HepG2 (cell line): ENCODE measurements around the gene RNASE12. TPM values are rescaled to one million over a fixed set of nuclear protein-coding genes. Genes with fewer than 3 reads are reported as not detected.

Source experiments
- ATRX ChIP-seq: sonication (generic); formaldehyde crosslinking; IDR thresholded peaks from 2 replicates; pipeline ENCODE4 v1.4.0; 2020; ENCODE audit warnings: missing genetic modification reagents, borderline replicate concordance
- FOXJ3 ChIP-seq: sonication (generic); formaldehyde crosslinking; IDR thresholded peaks from 2 replicates; pipeline ENCODE4 v1.4.0; 2020; ENCODE audit warnings: missing genetic modification reagents, mild to moderate bottlenecking, borderline replicate concordance
- IKZF4 ChIP-seq: sonication (generic); formaldehyde crosslinking; IDR thresholded peaks from 2 replicates; pipeline ENCODE4 v1.5.1; 2020; ENCODE audit warnings: borderline replicate concordance, mild to moderate bottlenecking, low read depth, missing genetic modification reagents; ENCODE audit errors: not compliant biosample characterization
- JDP2 ChIP-seq: sonication (generic); formaldehyde crosslinking; IDR thresholded peaks from 2 replicates; pipeline ENCODE4 v1.8.1; 2022; ENCODE audit warnings: missing genetic modification reagents, borderline replicate concordance
- PLRG1 ChIP-seq: fragments of 450-650 bp; conservative IDR thresholded peaks from 2 replicates; pipeline ENCODE4 v1.6.1; 2016
- ZFP36 ChIP-seq: fragments of 150-350 bp; IDR thresholded peaks from 2 replicates; pipeline ENCODE4 v1.6.1; 2018; ENCODE audit warnings: borderline replicate concordance, low read length, low read depth; ENCODE audit not compliant: partially characterized antibody
- ZNF720 ChIP-seq: sonication (generic); formaldehyde crosslinking; IDR thresholded peaks from 2 replicates; pipeline ENCODE4 v1.4.0; 2020; ENCODE audit warnings: missing genetic modification reagents
- polyA plus RNA-seq, 8 experiments: library from polyadenylated mRNA; depleted of rRNA in 3 of 8; stranded (reverse) in 7 of 8; unstranded in 1 of 8; fragments of >200 nt; fragmentation: Illumina TruSeq in 4 of 8; extraction: Trizol in 4 of 8; gene quantifications; 2 replicates each; pipeline versions ENCODE4 v1.2.1 to v1.2.3, GENCODE V29; 2011 to 2016; ENCODE audit warnings: low read depth in 4 of 8, missing spikeins in 1 of 8, mixed read lengths in 1 of 8; ENCODE audit not compliant: insufficient read depth in 1 of 8
- total RNA-seq, 5 experiments: library from RNA; depleted of rRNA; stranded (reverse); fragments of >200 nt; fragmentation: Illumina TruSeq; extraction: Trizol; gene quantifications; 2 replicates each; pipeline ENCODE4 v1.2.3, GENCODE V29; 2016; ENCODE audit warnings: low read depth in 1 of 5
- TF ChIP-seq, protein P1 (sequence below): sonication (generic); formaldehyde crosslinking; IDR thresholded peaks from 2 replicates; pipeline ENCODE4 v1.5.0; 2020; ENCODE audit warnings: missing genetic modification reagents
- TF ChIP-seq, protein P2 (sequence below): sonication (generic); formaldehyde crosslinking; IDR thresholded peaks from 2 replicates; pipeline ENCODE4 v1.9.0; 2022; ENCODE audit warnings: missing genetic modification reagents, mild to moderate bottlenecking, borderline replicate concordance
- TF ChIP-seq, protein P3 (sequence below): sonication (generic); formaldehyde crosslinking; IDR thresholded peaks from 2 replicates; pipeline ENCODE4 v1.4.0; 2020; ENCODE audit warnings: missing genetic modification reagents
- TF ChIP-seq, protein P4 (sequence below): sonication (generic); formaldehyde crosslinking; IDR thresholded peaks from 2 replicates; pipeline ENCODE4 v1.8.0; 2022; ENCODE audit warnings: mild to moderate bottlenecking, missing genetic modification reagents
- TF ChIP-seq, protein P5 (sequence below): sonication (generic); formaldehyde crosslinking; IDR thresholded peaks from 2 replicates; pipeline ENCODE4 v1.4.0; 2020; ENCODE audit warnings: missing genetic modification reagents, borderline replicate concordance
- TF ChIP-seq, protein P6 (sequence below): sonication (generic); formaldehyde crosslinking; IDR thresholded peaks from 2 replicates; pipeline ENCODE4 v1.9.0; 2021; ENCODE audit warnings: missing genetic modification reagents, borderline replicate concordance
- TF ChIP-seq, protein P7 (sequence below): sonication (generic); formaldehyde crosslinking; IDR thresholded peaks from 2 replicates; pipeline ENCODE4 v1.4.0; 2020; ENCODE audit warnings: mild to moderate bottlenecking, missing genetic modification reagents, borderline replicate concordance

The RNASE12 gene
- total and polyA plus RNA-seq, 2 of the 13 experiments (the other 11 are each of a cell fraction or from before 2014, with no cell fraction given), result not detected

DNA sequence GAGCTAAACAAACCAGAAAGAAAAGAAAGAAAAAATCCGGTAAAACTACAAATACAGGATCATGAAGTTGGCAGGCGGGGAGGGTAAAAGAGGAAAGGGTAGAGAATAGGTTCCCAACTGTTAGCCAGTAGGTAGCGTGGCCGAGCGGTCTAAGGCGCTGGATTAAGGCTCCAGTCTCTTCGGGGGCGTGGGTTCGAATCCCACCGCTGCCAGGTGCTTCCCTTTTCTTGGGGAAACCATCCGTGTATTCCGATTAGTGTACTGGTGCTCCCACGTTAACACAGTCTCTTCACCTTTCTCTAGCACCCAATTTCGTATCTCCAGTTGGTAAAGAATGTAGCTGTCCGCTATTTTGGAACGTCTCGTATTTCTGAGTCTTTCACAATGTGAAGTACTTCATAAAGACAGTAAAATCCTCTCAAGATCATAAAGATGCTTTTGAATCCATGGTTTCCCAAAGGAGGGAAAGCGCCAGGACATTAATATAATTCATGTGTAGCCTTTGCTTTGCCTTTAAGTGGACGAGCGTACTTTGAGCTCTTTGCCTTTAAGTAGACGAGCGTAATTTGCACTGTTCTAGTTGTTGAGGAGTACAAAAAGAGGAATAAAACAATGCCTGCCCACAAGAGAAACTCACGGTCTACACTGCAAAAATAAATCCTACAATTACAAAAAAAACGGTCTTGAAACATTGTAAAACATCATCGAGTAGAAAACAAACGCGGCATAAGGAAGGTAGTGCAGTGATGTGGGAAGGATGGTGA lies 19.0 kb upstream of the RNASE12 start (continued):
- peak; percentile 23 for TF ChIP-seq IKZF4 (CRISPR knock-in tag)
- TF ChIP-seq, protein P1, sequence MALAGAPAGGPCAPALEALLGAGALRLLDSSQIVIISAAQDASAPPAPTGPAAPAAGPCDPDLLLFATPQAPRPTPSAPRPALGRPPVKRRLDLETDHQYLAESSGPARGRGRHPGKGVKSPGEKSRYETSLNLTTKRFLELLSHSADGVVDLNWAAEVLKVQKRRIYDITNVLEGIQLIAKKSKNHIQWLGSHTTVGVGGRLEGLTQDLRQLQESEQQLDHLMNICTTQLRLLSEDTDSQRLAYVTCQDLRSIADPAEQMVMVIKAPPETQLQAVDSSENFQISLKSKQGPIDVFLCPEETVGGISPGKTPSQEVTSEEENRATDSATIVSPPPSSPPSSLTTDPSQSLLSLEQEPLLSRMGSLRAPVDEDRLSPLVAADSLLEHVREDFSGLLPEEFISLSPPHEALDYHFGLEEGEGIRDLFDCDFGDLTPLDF (CRISPR knock-in tag), result no peak
- no peak for TF ChIP-seq ZNF720 (CRISPR knock-in tag)
- TF ChIP-seq JDP2 (CRISPR knock-in tag), result no peak
- TF ChIP-seq, protein P2, sequence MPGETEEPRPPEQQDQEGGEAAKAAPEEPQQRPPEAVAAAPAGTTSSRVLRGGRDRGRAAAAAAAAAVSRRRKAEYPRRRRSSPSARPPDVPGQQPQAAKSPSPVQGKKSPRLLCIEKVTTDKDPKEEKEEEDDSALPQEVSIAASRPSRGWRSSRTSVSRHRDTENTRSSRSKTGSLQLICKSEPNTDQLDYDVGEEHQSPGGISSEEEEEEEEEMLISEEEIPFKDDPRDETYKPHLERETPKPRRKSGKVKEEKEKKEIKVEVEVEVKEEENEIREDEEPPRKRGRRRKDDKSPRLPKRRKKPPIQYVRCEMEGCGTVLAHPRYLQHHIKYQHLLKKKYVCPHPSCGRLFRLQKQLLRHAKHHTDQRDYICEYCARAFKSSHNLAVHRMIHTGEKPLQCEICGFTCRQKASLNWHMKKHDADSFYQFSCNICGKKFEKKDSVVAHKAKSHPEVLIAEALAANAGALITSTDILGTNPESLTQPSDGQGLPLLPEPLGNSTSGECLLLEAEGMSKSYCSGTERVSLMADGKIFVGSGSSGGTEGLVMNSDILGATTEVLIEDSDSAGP (CRISPR knock-in tag), result peak; percentile 37; the same call in 1 of the 2 replicates
- TF ChIP-seq, protein P3, sequence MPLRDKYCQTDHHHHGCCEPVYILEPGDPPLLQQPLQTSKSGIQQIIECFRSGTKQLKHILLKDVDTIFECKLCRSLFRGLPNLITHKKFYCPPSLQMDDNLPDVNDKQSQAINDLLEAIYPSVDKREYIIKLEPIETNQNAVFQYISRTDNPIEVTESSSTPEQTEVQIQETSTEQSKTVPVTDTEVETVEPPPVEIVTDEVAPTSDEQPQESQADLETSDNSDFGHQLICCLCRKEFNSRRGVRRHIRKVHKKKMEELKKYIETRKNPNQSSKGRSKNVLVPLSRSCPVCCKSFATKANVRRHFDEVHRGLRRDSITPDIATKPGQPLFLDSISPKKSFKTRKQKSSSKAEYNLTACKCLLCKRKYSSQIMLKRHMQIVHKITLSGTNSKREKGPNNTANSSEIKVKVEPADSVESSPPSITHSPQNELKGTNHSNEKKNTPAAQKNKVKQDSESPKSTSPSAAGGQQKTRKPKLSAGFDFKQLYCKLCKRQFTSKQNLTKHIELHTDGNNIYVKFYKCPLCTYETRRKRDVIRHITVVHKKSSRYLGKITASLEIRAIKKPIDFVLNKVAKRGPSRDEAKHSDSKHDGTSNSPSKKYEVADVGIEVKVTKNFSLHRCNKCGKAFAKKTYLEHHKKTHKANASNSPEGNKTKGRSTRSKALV, result no peak
- TF ChIP-seq, protein P4, sequence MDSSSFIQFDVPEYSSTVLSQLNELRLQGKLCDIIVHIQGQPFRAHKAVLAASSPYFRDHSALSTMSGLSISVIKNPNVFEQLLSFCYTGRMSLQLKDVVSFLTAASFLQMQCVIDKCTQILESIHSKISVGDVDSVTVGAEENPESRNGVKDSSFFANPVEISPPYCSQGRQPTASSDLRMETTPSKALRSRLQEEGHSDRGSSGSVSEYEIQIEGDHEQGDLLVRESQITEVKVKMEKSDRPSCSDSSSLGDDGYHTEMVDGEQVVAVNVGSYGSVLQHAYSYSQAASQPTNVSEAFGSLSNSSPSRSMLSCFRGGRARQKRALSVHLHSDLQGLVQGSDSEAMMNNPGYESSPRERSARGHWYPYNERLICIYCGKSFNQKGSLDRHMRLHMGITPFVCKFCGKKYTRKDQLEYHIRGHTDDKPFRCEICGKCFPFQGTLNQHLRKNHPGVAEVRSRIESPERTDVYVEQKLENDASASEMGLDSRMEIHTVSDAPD (CRISPR knock-in tag), result no peak; the same call in 1 of the 2 replicates
- TF ChIP-seq, protein P5, sequence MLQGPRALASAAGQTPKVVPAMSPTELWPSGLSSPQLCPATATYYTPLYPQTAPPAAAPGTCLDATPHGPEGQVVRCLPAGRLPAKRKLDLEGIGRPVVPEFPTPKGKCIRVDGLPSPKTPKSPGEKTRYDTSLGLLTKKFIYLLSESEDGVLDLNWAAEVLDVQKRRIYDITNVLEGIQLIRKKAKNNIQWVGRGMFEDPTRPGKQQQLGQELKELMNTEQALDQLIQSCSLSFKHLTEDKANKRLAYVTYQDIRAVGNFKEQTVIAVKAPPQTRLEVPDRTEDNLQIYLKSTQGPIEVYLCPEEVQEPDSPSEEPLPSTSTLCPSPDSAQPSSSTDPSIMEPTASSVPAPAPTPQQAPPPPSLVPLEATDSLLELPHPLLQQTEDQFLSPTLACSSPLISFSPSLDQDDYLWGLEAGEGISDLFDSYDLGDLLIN (CRISPR knock-in tag), result no peak
- TF ChIP-seq, protein P6, sequence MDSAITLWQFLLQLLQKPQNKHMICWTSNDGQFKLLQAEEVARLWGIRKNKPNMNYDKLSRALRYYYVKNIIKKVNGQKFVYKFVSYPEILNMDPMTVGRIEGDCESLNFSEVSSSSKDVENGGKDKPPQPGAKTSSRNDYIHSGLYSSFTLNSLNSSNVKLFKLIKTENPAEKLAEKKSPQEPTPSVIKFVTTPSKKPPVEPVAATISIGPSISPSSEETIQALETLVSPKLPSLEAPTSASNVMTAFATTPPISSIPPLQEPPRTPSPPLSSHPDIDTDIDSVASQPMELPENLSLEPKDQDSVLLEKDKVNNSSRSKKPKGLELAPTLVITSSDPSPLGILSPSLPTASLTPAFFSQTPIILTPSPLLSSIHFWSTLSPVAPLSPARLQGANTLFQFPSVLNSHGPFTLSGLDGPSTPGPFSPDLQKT (CRISPR knock-in tag), result no peak
- TF ChIP-seq, protein P7, sequence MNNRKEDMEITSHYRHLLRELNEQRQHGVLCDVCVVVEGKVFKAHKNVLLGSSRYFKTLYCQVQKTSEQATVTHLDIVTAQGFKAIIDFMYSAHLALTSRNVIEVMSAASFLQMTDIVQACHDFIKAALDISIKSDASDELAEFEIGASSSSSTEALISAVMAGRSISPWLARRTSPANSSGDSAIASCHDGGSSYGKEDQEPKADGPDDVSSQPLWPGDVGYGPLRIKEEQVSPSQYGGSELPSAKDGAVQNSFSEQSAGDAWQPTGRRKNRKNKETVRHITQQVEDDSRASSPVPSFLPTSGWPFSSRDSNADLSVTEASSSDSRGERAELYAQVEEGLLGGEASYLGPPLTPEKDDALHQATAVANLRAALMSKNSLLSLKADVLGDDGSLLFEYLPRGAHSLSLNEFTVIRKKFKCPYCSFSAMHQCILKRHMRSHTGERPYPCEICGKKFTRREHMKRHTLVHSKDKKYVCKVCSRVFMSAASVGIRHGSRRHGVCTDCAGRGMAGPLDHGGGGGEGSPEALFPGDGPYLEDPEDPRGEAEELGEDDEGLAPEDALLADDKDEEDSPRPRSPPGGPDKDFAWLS (CRISPR knock-in tag), result peak; percentile 42; the same call in 1 of the 2 replicates
- TF ChIP-seq PLRG1, result no peak
- no peak for TF ChIP-seq ZFP36
- TF ChIP-seq FOXJ3 (CRISPR knock-in tag), result no peak; the same call in 1 of the 2 replicates
- TF ChIP-seq ATRX (CRISPR knock-in tag), result no peak
